ENCODE measurements around the gene ICAM2.

The ICAM2 gene

DNA sequence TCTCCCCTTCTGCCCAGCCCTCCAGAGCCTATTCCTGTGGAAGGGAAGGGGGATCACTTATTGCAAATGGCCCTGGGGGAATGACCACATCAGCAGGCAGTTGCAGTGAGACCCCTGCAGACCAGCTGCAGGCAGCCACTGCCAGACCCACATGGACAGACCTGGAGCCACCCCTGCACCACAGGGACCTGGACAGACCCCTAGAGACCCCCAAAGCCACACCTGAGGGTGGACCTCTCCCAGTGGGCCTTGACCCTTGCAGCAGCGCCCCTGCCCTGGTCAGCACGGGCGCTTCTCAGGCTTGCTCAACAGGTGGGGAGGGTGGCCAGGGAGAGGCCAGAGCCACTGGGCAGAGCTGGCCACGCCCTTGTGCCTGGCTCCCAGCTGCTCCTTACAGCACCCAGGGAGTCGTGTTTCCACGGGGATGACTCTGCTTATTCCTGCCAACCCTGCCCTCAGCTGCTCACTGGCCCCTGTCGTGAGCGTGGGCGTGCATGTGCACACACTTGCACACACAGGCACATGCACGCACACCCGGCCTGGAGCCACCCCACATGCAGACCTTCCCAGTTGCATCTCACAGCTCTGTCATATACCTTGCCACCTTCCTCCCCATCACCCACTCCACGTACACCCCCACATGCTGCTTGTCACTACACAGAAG is 46.4 kb downstream of the ICAM2 start:
- ATAC-seq, result no peak

DNA sequence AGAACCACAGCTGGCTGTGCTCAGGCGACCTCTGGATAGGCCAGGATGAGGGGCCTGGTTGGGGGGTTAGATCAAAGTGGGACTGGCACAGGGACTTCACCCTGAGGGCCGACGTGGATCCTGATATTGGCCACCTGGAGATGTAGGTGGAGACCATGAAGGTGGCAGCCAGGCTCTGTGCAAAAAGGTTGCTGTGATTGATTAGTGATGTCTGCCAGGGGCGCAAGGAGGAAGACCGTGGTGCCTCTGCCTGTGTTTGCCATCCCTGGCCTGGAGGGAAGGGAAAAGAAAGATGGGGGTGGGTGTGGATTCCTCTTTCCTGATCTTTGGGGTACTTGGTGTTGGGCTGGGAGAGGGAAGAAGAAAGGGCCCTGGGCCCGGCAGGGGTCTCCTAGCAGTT is 47.2 kb downstream of the ICAM2 start:
- ATAC-seq, result no peak

DNA sequence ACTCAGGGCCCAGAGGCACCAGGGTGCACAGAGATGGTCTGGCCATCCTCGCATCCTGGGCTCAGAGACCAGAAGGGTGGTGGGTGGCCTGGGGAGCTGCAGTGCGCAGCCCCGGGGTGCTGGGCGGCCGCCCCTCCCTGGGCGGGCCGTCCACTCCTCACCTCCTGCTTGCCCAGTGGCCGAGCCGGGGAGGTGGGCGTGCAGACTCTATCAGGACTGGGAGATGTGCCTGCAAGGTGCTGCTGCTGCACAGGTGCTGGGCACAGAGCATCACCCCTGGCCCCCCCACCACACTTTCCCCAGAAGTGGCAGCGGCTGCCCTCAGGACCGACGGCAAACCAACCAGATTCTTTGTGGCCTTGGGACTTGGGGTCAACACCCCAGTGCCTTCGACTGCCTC is 47.6 kb downstream of the ICAM2 start, which contains the start of gene SCN4A:
SCN4A (minus strand) TSS at position 123 of the 400 bp plus-strand sequence; CDS start at position 46, 77 bp downstream.
- no peak for ATAC-seq

DNA sequence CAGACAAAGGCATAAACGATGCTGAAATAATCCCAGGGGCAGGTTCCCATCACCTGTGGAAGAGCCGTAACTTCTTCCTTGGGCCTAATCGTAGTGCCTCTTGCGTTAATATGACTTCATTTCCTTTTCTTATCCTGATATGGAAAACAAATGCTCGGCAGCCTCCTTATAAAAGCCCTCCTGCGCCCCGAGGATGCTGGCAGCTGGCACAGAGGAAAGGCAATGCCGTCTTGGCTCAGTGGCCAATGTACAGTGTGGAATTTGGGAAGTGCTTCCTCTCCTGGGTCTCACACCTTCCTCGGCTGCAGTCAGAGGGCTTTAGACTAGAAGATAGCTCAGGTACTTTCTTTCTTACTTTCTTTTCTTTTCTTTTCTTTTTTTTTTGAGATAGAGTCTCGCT is 51.2 kb downstream of the ICAM2 start:
- no peak for ATAC-seq

DNA sequence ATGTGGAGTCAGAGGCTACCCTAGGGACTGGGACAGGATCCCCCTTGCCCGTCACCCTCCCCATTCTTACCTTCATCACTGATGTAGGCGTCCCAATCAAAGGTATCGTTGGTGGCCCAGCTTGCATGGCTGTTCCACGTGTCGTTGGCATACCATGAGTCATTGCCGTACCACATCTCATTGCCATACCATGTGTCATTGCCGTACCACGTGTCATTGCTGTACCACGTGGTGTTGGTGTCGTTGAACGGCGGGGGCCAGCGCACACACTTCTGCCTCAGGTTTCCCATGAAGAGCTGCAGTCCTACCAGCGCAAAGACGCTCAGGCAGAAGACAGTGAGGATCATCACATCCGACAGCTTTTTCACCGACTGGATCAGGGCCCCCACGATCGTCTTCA is 52.5 kb downstream of the ICAM2 start:
- ATAC-seq, result peak; percentile 14 to 64

DNA sequence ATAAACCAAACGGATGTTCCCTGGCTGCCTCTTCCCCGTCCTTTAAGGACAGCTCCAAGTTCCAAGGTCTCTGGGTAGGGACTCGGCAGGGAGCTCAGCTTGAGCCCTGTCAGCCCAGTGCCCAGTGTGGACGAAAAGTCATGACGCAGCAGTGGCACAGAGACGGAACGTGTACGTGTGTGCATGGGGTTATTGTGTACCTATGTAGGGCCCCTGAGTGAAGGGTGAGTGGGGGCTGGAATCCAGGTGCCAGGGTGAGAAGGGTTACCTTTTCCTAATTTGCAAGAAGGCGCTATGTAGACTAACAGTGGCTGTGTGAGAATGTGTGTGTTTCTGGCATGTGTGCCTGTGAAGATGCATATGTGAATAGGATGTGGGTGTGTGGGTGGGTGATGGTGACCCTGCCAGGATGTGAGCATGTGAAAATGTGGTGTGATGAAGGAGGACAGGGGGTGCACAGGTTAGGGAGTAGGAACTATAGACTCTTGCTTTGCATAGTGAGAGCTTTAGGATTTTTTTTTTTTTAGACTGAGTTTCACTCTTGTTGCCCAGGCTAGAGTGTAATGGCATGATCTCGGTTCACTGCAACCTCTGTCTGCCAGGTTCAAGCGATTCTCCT is 53.7 kb downstream of the ICAM2 start:
- ATAC-seq, result peak; percentile 47 to 73

DNA sequence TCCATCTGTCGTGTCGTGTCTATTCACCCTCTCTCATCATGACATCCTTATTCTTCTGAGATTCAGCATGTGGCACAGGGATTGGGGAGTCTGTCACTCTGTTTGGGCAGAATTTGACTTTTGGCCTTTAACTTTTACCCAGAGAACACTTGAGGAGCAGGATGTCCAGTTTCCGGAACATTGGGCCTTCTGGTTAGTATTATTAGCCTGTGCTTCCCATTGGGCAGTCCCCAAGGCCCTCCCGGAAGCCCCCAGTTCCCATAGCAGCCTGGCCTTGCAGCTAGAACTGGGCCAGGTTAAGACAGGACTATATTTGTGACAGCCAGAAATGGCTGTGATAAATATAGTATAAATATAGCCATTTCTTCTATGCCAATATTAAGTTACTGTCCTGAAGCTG is 57.3 kb downstream of the ICAM2 start:
- no peak for ATAC-seq

DNA sequence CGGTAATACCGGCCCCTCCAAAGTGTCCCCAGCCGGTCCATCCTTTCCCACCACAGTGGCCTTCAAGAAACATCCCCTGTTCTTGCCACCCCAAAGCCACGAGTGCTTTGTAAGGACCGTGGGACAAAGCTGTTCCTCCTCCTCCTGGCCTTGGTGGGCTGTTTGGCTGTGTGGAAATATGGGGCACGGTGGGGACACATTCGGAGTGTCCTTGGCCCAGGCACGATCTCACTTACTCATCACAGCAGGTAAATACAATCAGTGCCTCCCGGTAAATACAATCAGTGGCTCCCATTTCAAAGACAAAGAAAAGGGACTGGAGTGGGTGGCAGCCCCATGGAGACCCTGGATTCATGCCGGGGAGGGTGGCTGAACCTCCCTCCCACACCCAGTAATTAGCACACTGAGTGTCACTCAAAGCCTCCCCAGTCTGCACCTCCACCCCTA is 58.1 kb downstream of the ICAM2 start:
- no peak for ATAC-seq

DNA sequence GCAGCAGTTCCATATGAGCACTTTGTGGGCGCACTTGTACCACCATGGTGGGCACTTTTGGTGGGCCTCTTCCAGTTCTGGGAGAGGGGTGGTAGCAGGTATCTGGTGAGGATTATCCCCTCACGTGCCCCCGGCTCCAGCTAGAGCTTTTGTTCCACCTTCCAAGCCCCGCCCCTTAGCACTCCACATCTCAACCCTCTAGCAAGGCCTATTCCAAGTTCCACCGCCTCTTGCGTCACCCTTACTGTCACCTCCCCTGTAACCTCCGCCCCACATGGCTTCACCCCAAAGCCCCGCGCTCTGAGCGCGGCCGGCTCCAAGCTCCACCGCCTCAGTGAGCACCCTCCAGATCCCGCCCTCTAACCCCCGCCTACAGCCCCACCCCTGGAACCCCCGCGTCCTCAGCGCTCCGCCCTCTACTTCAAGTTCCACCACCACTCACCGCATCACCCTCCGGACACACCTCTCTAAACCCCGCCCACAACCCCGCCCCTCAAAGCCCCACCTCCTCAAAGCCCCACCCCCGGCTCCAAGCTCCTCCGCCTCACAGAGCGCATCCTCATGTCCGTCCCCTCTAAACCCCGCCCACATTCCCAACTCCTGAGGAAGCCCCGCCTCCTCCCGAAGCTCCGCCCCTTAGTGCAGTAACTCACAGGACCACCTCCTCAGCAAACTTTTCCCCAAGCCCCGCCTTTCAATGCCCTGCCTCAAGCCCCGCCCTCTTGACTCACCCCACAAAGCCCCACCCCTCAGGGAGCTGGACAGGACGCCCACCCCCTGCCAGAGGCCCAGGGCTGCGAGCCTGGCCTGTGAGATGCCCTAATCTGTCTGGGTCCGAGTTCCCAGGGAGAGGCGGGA is 58.8 kb downstream of the ICAM2 start:
- peak; percentile 49 to 61 for ATAC-seq

DNA sequence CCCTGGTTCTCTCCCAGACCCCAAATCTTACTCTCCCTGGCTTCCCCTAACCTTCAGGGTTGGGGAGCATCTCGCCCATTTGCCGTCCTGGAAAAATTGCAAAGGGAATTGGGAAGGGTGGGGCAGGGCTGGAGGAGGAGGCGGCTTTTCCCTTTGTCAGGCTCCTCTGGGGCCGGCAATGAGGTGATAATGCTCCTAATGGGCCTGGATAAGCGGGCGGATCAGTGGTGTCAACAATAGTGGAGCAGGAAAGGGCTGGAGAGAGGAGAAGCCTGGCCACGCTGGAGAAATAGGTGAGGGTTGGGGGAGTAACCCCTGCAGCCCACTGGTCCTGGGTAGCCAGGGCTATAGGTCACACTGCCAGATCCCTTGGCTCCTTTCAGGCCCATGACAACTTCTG is 60.0 kb downstream of the ICAM2 start:
- ATAC-seq, result no peak

DNA sequence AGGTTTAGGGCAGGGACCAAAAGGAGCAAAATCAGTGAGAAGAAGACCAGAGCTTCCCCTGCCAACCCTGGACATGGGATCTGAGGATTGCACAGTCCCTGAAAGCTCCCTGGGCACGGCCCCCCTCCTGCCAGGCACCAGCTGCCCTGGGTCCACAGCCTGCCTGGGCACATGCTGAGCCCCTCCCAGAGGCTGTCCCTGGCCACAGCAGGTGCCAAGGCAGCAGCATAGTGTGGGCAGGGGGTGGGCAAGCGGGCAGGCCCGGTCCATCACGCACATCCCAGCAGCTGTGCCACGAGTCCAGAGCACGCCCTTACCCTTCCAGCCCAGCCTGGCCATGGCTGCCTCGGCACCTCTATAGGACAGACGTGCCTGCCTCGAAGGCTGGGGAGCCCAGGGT is 60.4 kb downstream of the ICAM2 start:
- no peak for ATAC-seq

DNA sequence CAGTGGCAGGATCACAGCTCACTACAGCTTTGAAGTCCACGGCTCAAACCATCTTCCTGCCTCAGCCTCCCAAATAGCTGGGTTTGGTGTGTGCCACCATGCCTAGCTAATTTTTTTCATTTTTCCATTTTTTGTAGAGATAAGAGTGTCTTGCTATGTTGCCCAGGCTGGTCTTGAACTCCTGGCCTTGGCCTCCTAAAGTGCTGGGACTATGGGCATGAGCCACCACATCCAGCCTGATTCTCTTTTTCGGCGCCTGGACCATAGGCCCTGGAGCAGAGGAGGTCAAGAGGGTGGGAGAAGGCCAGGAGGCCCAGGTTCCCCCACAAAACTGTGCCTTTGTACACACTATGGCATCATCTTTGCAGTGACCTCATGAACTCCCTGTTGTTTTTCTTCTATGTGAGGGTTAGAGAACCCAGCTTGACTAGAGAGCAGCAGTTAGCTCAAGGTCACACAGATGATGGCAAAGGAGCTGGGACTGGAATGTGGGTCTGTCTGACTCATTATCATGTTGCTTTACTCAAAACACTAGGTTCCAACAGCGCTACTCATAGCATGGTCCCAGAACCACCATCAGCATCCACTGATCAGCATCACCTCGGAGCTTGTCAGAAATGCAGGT is 64.0 kb downstream of the ICAM2 start:
- no peak for ATAC-seq

DNA sequence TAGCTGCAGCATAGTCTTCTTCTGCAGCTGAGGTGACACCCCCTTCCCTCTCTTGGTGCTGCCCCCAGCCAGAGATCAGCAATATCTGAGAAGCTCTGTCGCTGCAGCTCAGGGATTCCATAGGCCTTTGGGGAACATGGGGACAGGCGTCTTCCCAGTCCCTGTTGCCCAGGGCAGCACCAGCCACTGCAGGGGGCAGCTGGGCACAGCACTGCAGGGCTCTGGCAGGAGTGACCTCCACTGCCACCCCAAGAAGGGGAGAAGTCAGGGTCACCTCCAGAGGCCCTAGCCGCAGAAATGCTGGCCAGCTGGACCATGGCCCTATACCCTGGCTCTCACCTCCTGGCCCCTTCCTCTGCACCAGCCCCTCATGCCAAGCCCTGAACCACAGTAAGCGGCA is 64.6 kb downstream of the ICAM2 start:
- no peak for ATAC-seq

DNA sequence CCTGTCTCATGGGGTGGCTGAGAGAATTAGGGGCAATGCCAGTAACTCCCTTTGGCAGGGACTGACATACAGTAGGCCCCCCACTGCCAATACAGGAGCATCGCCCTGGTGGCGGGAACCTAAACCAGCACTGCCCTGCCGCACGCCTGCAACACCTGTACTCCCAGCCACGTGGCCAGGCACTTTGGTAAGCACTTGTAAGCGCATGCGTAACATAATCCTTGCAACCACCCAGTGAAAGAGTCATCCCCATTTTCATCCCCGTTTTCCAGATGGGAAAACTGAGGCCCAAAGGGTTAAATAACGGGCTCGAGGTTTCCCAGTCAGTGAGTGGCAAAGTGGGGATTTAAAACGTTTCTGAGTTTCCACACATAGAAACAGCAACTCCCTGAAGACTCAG is 65.2 kb downstream of the ICAM2 start:
- ATAC-seq, result no peak

DNA sequence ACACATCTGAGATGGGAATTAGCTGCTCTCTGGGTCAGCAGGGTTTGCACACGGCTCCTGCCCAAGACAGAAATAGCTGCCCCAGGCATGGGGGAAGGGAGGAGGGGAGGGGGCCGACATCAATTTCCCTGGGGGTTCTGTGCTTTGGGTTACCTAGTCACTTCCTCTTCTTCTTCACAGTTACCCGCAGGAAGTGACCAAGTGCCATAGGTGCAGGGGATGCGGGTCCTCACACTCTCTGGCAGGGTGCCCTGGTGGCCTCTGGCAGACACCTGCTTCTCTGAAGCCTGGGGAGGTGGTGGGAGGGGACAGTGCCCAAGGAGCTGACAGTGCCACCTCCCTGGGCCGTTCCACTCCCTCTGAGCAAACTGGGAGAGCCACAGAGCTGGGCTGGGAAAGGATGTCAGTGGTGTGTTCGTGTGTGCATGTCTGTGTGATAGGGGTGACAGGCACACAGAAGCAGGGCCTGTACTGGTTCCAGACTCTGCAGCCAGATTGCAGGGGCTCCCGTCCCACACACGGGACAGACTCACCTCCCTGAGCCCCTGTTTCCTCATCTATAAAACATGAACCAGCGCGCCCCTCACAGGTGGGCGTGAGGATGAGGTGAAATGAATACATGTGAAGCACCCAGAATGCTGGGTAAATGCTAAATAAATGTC is 65.9 kb downstream of the ICAM2 start:
- peak; percentile 68 to 69 for ATAC-seq

Measured in activated CD4-positive, CD25-positive, alpha-beta regulatory T cell treated with anti-CD3 and anti-CD28 coated beads, Interleukin-2, amount 50 U/mL, for 24 hours (primary cell).